NCI-H774 (cell line): ENCODE results near the gene OR10R2.
"Not testable (repeated sequence)": the region's sequence is repeated elsewhere in the genome, so short reads cannot be mapped to it uniquely, and the experiment has no call there.

Experiments used
- DNase-seq: peaks from one replicate; lab custom pipeline; 2025; lab: John Stamatoyannopoulos, UW

The OR10R2 gene

GRCh38 chr1:158471920-158472319 is at the start of gene OR10R2:
Gene OR10R2 (plus strand): TSS chr1:158472220. CDS start chr1:158472326, 106 bp downstream.
- no peak for DNase-seq

GRCh38 chr1:158425027-158425426 is 47.0 kb upstream of the OR10R2 start:
- DNase-seq, result no peak

- no peak for DNase-seq
These were observed 45.9 kb upstream of the OR10R2 start, which contains the start of gene OR10K2 for GRCh38 chr1:158426137-158426536. Gene OR10K2 (minus strand): TSS chr1:158426237. CDS start chr1:158420866, 5,371 bp downstream.

- DNase-seq, result not testable (repeated sequence)
These were observed 41.9 kb upstream of the OR10R2 start for GRCh38 chr1:158430163-158430562.

- DNase-seq, result no peak
These were observed 37.3 kb upstream of the OR10R2 start for GRCh38 chr1:158434741-158435140.

GRCh38 chr1:158445376-158445775 is 26.6 kb upstream of the OR10R2 start:
- DNase-seq, result no peak

- no peak for DNase-seq
These were observed 17.5 kb upstream of the OR10R2 start for GRCh38 chr1:158454537-158454936.

GRCh38 chr1:158457246-158457645 is 14.8 kb upstream of the OR10R2 start:
- DNase-seq, result no peak

GRCh38 chr1:158458263-158458662 is 13.8 kb upstream of the OR10R2 start:
- no peak for DNase-seq

GRCh38 chr1:158461534-158461933 is 10.5 kb upstream of the OR10R2 start, which contains the start of gene OR10K1:
Gene OR10K1 (plus strand): TSS chr1:158461834. CDS start chr1:158465562, 3,728 bp downstream.
- no peak for DNase-seq

- peak; percentile 87 for DNase-seq
These were observed 13.4 kb downstream of the OR10R2 start for GRCh38 chr1:158485455-158485854.

GRCh38 chr1:158491316-158491715 is 19.3 kb downstream of the OR10R2 start:
- DNase-seq, result no peak

GRCh38 chr1:158493054-158493453 is 21.0 kb downstream of the OR10R2 start:
- no peak for DNase-seq

- DNase-seq, result no peak
These were observed 22.8 kb downstream of the OR10R2 start for GRCh38 chr1:158494796-158495195.

- DNase-seq, result peak; percentile 55
These were observed 24.4 kb downstream of the OR10R2 start for GRCh38 chr1:158496374-158496773.

- DNase-seq, result no peak
These were observed 34.5 kb downstream of the OR10R2 start for GRCh38 chr1:158506369-158506987.

- no peak for DNase-seq
These were observed 35.5 kb downstream of the OR10R2 start for GRCh38 chr1:158507511-158507910.

- DNase-seq, result no peak
These were observed 37.6 kb downstream of the OR10R2 start for GRCh38 chr1:158509471-158510156.

- DNase-seq, result no peak
These were observed 44.9 kb downstream of the OR10R2 start for GRCh38 chr1:158516966-158517365.

- DNase-seq, result no peak
These were observed 48.0 kb downstream of the OR10R2 start for GRCh38 chr1:158520021-158520420.

GRCh38 chr1:158520955-158521665 is 49.1 kb downstream of the OR10R2 start:
- no peak for DNase-seq

GRCh38 chr1:158521666-158522058 is 49.6 kb downstream of the OR10R2 start:
- DNase-seq, result no peak
